Measurements from ENCODE around the gene GRIA4.

GRIA4 gene

DNA sequence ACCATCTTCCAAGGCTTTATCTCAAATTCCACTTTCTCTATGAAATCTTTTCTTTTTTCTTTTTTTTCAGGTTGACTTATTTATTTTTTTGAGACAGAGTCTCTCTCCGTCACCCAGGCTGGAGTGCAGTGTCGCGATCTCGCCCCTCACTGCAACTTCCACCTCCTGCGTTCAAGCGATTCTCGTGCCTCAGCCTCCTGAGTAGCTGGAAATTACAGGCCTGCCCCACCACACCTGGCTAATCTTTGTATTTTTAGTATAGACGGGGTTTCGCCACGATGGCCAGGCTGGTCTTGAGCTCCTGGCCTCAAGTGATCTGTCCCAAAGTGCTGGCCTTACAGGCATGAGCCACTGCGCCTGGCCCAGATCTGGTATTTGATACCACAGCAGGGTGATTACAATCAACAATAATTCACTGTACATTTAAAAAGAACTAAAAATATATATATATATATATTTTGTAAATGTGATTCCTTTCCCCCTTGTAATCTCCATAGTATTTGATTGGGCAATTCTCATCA, 290.7 kb downstream of the GRIA4 start:
- no peak overlapping the region for H3K27ac ChIP-seq (ENCODE audit: insufficient read depth, low read depth, low read length, poor library complexity, severe bottlenecking)
- no peaks in the 10 kb centered on the region for H3K27me3 ChIP-seq (ENCODE audit: control insufficient read depth, insufficient read depth, low read length, poor library complexity, severe bottlenecking)
- H3K36me3 ChIP-seq (ENCODE audit: control insufficient read depth, insufficient read depth, low read length), result no peaks in the 10 kb centered on the region
- H3K4me3 ChIP-seq (ENCODE audit: insufficient read depth, low read depth, low read length), result no peak overlapping the region
- peaks cover 5% of the 10 kb centered on the region for H3K4me1 ChIP-seq (ENCODE audit: control insufficient read depth, insufficient read depth, low read length)
- 94 to 97% methylated on average over 11 of the region's 11 CpGs for WGBS, 2 experiments
- H3K9me3 ChIP-seq (ENCODE audit: control insufficient read depth, low read length), result no peaks in the 10 kb centered on the region

DNA sequence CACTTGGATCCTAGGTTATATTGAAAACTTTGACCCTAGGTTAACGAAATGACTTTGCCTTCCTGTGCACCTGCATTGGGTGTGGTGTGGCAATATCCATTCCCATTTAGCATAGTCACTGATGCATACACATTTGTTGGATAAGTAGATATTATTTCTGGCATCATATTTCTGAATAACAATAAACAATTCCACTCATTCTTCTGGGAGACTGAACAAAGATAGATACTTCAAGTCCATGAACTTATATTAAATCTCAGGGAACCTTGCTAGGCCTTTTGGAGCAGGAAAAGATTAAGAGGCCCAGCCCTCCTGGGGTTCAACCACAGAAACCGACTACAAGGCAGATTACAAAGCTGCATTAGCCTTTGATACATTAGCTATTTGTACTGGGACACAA, 293.2 kb downstream of the GRIA4 start:
- peaks cover 5% of the 10 kb centered on the region for H3K4me1 ChIP-seq (ENCODE audit: control insufficient read depth, insufficient read depth, low read length)
- H3K27me3 ChIP-seq (ENCODE audit: control insufficient read depth, insufficient read depth, low read length, poor library complexity, severe bottlenecking), result no peaks in the 10 kb centered on the region
- H3K9me3 ChIP-seq (ENCODE audit: control insufficient read depth, low read length), result no peaks in the 10 kb centered on the region
- 58 to 67% methylated on average over 1 to 2 of the region's 2 CpGs for WGBS, 2 experiments
- no peaks in the 10 kb centered on the region for H3K36me3 ChIP-seq (ENCODE audit: control insufficient read depth, insufficient read depth, low read length)
- H3K4me3 ChIP-seq (ENCODE audit: insufficient read depth, low read depth, low read length), result no peak overlapping the region
- no peak overlapping the region for H3K27ac ChIP-seq (ENCODE audit: insufficient read depth, low read depth, low read length, poor library complexity, severe bottlenecking)

DNA sequence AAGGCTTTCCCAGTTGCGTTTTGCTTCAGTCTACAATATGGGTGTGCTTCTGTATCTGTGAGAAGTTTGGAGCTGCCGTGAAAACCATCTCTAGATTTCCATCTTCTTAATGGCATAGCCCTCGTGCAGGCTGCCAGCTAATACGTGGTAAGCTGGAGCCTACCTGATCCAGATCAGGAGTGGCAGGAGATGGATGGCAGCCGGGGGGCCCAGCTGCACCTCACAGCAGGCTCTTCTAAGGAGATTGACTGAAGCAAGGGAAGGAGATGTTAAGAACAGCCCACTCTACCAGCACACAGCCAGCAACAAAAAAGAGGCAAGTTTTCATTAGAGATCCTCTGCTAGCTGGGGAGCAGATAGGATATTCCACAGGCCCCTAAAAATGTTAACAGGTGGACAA, 296.6 kb downstream of the GRIA4 start:
- 80 to 85% methylated on average over 5 of the region's 5 CpGs for WGBS, 2 experiments
- no peak overlapping the region for H3K27ac ChIP-seq (ENCODE audit: insufficient read depth, low read depth, low read length, poor library complexity, severe bottlenecking)
- no peaks in the 10 kb centered on the region for H3K36me3 ChIP-seq (ENCODE audit: control insufficient read depth, insufficient read depth, low read length)
- H3K4me3 ChIP-seq (ENCODE audit: insufficient read depth, low read depth, low read length), result no peak overlapping the region
- H3K27me3 ChIP-seq (ENCODE audit: control insufficient read depth, insufficient read depth, low read length, poor library complexity, severe bottlenecking), result no peaks in the 10 kb centered on the region
- no peaks in the 10 kb centered on the region for H3K9me3 ChIP-seq (ENCODE audit: control insufficient read depth, low read length)
- H3K4me1 ChIP-seq (ENCODE audit: control insufficient read depth, insufficient read depth, low read length), result peaks cover 5% of the 10 kb centered on the region

DNA sequence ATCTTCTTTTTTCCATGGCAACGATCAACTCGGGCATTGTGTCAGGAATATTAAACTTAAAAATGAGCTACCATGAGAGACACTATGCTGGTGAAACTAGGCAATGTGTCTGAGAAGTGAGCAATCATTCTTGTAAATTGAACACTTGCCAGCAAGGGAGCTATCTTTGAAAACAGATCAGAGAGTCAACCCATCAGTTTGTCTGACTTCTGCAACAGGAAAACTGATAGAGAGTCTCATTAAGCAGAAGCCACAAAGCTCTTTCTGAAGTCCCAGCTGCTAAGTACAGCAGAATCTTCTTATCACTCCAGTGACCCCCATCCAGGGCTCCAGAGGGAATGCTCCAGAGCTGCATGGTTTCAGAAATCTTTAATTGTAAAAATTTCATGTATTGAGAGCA, 297.4 kb downstream of the GRIA4 start:
- WGBS, 2 experiments, result 92 to 95% methylated on average over 2 of the region's 2 CpGs
- H3K27ac ChIP-seq (ENCODE audit: insufficient read depth, low read depth, low read length, poor library complexity, severe bottlenecking), result no peak overlapping the region
- no peaks in the 10 kb centered on the region for H3K36me3 ChIP-seq (ENCODE audit: control insufficient read depth, insufficient read depth, low read length)
- H3K4me3 ChIP-seq (ENCODE audit: insufficient read depth, low read depth, low read length), result no peak overlapping the region
- H3K9me3 ChIP-seq (ENCODE audit: control insufficient read depth, low read length), result no peaks in the 10 kb centered on the region
- H3K4me1 ChIP-seq (ENCODE audit: control insufficient read depth, insufficient read depth, low read length), result peaks cover 5% of the 10 kb centered on the region
- H3K27me3 ChIP-seq (ENCODE audit: control insufficient read depth, insufficient read depth, low read length, poor library complexity, severe bottlenecking), result no peaks in the 10 kb centered on the region

DNA sequence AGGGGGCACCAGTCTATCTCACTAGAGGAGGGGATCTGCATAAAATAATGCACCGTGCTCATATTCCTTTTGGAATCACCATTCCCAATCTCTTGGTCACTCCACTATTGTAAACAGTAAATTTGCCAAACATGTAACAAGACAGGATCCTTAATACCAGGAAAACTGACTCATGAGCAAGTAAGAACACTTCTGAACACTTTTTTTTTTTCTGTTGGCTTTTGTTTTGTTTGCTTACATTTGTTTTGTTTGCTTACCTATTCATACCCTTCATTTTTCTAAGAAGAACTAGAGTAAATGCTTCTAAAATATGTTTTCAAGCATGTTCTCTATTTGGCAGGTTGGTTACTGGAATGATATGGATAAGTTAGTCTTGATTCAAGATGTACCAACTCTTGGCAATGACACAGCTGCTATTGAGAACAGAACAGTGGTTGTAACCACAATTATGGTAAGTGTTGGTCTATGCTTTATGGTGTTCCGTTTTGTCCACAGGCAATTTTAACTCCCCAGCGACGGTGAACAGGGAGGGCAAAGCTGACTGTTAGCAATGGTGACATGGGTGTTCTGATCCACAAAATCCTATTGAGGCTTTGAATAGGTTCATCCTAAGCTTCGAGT, 300.3 kb downstream of the GRIA4 start:
- H3K27me3 ChIP-seq (ENCODE audit: control insufficient read depth, insufficient read depth, low read length, poor library complexity, severe bottlenecking), result no peaks in the 10 kb centered on the region
- 94 to 99% methylated on average over 4 of the region's 5 CpGs for WGBS, 2 experiments
- H3K4me3 ChIP-seq (ENCODE audit: insufficient read depth, low read depth, low read length), result no peak overlapping the region
- no peaks in the 10 kb centered on the region for H3K9me3 ChIP-seq (ENCODE audit: control insufficient read depth, low read length)
- no peak overlapping the region for H3K27ac ChIP-seq (ENCODE audit: insufficient read depth, low read depth, low read length, poor library complexity, severe bottlenecking)
- H3K36me3 ChIP-seq (ENCODE audit: control insufficient read depth, insufficient read depth, low read length), result no peaks in the 10 kb centered on the region
- peaks cover 7% of the 10 kb centered on the region for H3K4me1 ChIP-seq (ENCODE audit: control insufficient read depth, insufficient read depth, low read length)

DNA sequence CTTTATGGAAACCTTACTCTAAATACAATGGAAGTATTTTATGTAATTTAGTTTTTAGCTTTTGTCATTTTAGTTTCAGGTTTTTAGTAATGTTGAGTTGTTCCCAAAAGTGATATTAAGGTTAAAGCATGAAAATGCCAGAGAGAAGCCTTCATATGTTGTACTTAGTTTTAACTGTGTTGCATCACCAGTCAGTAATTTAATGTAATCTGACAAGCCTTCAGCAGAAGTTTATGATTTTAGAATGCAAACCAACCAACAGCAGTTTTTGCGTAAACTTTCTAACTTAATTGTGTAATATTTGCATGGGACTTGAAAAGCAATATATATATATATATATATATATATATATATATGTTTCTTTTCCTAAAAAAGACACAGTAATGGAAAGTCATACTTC, 301.6 kb downstream of the GRIA4 start:
- Histone ChIP-seq H3K27me3 (ENCODE audit: control insufficient read depth, insufficient read depth, low read length, poor library complexity, severe bottlenecking) (no peaks in the 10 kb centered on the region), H3K4me1 (ENCODE audit: control insufficient read depth, insufficient read depth, low read length) (peaks cover 7% of the 10 kb centered on the region), H3K27ac (ENCODE audit: insufficient read depth, low read depth, low read length, poor library complexity, severe bottlenecking) (no peak overlapping the region), H3K4me3 (ENCODE audit: insufficient read depth, low read depth, low read length) (no peak overlapping the region), H3K9me3 (ENCODE audit: control insufficient read depth, low read length) (no peaks in the 10 kb centered on the region), H3K36me3 (ENCODE audit: control insufficient read depth, insufficient read depth, low read length) (no peaks in the 10 kb centered on the region)
- WGBS, 2 experiments, result no CpG with 5 or more reads among the region's 1 CpG

DNA sequence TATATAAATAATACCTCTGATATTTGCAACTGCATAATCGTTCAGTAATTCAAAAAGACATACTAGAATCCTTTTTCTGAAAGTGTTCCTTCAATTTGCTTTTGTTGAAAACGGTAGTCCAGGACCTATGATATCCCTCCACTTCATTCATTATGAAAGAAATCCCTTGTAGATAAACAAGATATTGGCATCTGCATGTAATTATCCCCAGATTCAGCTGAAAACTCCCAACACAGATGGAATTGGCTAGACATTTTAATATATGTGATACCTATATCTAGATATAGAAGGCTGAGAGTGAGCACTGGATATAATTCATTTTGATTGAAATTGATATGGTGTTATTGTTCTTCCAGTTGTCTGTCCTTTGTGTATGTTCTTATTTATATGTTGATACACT, 302.8 kb downstream of the GRIA4 start:
- Histone ChIP-seq H3K4me3 (ENCODE audit: insufficient read depth, low read depth, low read length) (no peak overlapping the region), H3K27ac (ENCODE audit: insufficient read depth, low read depth, low read length, poor library complexity, severe bottlenecking) (no peak overlapping the region), H3K4me1 (ENCODE audit: control insufficient read depth, insufficient read depth, low read length) (peaks cover 7% of the 10 kb centered on the region), H3K9me3 (ENCODE audit: control insufficient read depth, low read length) (no peaks in the 10 kb centered on the region), H3K27me3 (ENCODE audit: control insufficient read depth, insufficient read depth, low read length, poor library complexity, severe bottlenecking) (no peaks in the 10 kb centered on the region), H3K36me3 (ENCODE audit: control insufficient read depth, insufficient read depth, low read length) (no peaks in the 10 kb centered on the region)
- 84 to 100% methylated on average over 2 of the region's 2 CpGs for WGBS, 2 experiments

DNA sequence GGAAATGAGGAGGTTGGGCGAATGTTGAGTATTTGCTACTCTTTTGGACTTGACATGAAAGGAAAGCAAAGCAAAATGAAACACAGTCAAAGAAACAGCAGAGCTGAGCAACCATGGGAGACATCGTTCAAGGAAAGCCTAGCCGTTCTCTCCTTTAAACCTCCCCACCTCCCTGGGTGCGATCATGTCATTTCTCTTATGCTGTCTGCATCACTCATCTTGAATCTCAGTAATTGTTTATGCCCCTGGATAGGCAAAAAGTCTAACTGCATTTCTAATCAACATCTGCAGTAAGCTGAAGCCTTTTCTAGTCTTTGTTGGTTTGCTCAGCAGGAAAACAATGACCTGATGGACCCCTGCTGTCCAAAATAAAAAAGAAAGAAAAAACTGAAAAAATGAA, 305.1 kb downstream of the GRIA4 start:
- peaks cover 7% of the 10 kb centered on the region for H3K4me1 ChIP-seq (ENCODE audit: control insufficient read depth, insufficient read depth, low read length)
- no peaks in the 10 kb centered on the region for H3K36me3 ChIP-seq (ENCODE audit: control insufficient read depth, insufficient read depth, low read length)
- no peaks in the 10 kb centered on the region for H3K27me3 ChIP-seq (ENCODE audit: control insufficient read depth, insufficient read depth, low read length, poor library complexity, severe bottlenecking)
- no peaks in the 10 kb centered on the region for H3K9me3 ChIP-seq (ENCODE audit: control insufficient read depth, low read length)
- H3K4me3 ChIP-seq (ENCODE audit: insufficient read depth, low read depth, low read length), result no peak overlapping the region
- no peak overlapping the region for H3K27ac ChIP-seq (ENCODE audit: insufficient read depth, low read depth, low read length, poor library complexity, severe bottlenecking)
- 30 to 32% methylated on average over 4 of the region's 4 CpGs for WGBS, 2 experiments

DNA sequence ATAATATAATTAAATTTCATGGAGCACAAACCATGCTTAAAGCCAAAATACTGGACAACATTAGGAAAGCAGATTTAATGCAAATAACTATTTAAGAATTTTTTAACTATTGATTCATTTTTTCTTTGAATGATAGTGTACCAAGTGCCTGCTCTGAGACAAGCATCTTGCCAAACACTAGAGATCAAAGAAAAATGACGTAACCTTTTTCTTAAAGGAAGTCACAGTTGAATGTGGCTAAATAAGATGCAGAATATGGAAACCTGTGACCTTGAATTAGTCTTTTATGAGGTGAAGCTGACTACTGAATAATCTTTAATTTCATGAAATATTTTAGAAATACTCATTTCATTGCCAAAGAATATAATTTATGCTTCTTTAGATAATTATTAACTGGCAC, 308.2 kb downstream of the GRIA4 start:
- WGBS, 2 experiments, result 100% methylated on average over 1 of the region's 1 CpG

DNA sequence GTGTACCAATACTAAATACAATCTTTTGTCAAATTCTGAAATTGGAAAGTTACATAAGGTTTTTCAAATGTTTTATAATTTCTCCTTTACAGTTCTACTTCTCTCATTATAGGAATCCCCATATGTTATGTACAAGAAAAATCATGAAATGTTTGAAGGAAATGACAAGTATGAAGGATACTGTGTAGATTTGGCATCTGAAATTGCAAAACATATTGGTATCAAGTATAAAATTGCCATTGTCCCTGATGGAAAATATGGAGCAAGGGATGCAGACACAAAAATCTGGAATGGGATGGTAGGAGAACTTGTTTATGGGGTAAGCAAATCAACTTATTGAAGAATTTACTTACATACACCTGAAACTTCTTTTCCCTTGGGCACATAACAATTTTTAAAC, 308.7 kb downstream of the GRIA4 start:
- Histone ChIP-seq H3K4me3 (ENCODE audit: insufficient read depth, low read depth, low read length) (no peak overlapping the region), H3K4me1 (ENCODE audit: control insufficient read depth, insufficient read depth, low read length) (peaks cover 5% of the 10 kb centered on the region), H3K27me3 (ENCODE audit: control insufficient read depth, insufficient read depth, low read length, poor library complexity, severe bottlenecking) (no peaks in the 10 kb centered on the region), H3K9me3 (ENCODE audit: control insufficient read depth, low read length) (no peaks in the 10 kb centered on the region), H3K27ac (ENCODE audit: insufficient read depth, low read depth, low read length, poor library complexity, severe bottlenecking) (no peak overlapping the region), H3K36me3 (ENCODE audit: control insufficient read depth, insufficient read depth, low read length) (no peaks in the 10 kb centered on the region)

More for the DNA sequence above, 308.2 kb downstream of the GRIA4 start:
- Histone ChIP-seq H3K4me3 (ENCODE audit: insufficient read depth, low read depth, low read length) (no peak overlapping the region), H3K4me1 (ENCODE audit: control insufficient read depth, insufficient read depth, low read length) (peaks cover 7% of the 10 kb centered on the region), H3K27me3 (ENCODE audit: control insufficient read depth, insufficient read depth, low read length, poor library complexity, severe bottlenecking) (no peaks in the 10 kb centered on the region), H3K9me3 (ENCODE audit: control insufficient read depth, low read length) (no peaks in the 10 kb centered on the region), H3K27ac (ENCODE audit: insufficient read depth, low read depth, low read length, poor library complexity, severe bottlenecking) (no peak overlapping the region), H3K36me3 (ENCODE audit: control insufficient read depth, insufficient read depth, low read length) (no peaks in the 10 kb centered on the region)

DNA sequence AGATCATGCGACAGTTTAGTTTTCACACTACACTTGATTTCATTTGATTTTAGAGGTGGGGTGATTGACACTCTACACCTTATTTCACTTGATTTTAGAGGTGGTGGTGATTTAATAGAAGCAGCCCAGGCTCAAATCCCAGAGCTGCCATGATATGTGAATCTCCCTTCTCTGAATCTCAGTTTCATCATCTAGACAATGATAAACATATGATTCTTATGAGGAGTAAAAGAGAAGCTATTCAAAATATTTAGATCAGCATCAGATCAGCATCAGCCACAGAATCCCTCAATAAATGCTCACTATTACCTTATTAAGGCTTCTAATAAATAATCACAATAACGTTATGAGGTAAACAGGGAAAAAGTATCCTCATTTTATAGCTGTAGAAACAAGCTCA, 313.4 kb downstream of the GRIA4 start:
- no peaks in the 10 kb centered on the region for H3K36me3 ChIP-seq (ENCODE audit: control insufficient read depth, insufficient read depth, low read length)
- no peak overlapping the region for H3K4me3 ChIP-seq (ENCODE audit: insufficient read depth, low read depth, low read length)
- no peaks in the 10 kb centered on the region for H3K9me3 ChIP-seq (ENCODE audit: control insufficient read depth, low read length)
- H3K4me1 ChIP-seq (ENCODE audit: control insufficient read depth, insufficient read depth, low read length), result no peaks in the 10 kb centered on the region
- H3K27me3 ChIP-seq (ENCODE audit: control insufficient read depth, insufficient read depth, low read length, poor library complexity, severe bottlenecking), result no peaks in the 10 kb centered on the region
- 100% methylated on average over 1 of the region's 2 CpGs; no CpG with 5 or more reads in 1 of the 2 experiments for WGBS, 2 experiments
- no peak overlapping the region for H3K27ac ChIP-seq (ENCODE audit: insufficient read depth, low read depth, low read length, poor library complexity, severe bottlenecking)

All from ectodermal cell (in vitro differentiated cells).